Progenitor cell of endocrine pancreas (in vitro differentiated cells): ENCODE measurements around the gene ADD1. TPM values are rescaled to one million over a fixed set of nuclear protein-coding genes. Genes with fewer than 3 reads are reported as not detected.

Experiments used
- DNase-seq: peaks from one replicate; pipeline ENCODE4 v3.0.0; 2021; ENCODE audit warnings: low spot score; ENCODE audit not compliant: unreplicated experiment
- H3K27ac Mint-ChIP-seq: 2 replicates; pipeline ENCODE4 v1.8.0; 2021; ENCODE audit warnings: mild to moderate bottlenecking, moderate library complexity, mixed read lengths
- H3K27me3 Mint-ChIP-seq: 2 replicates; pipeline ENCODE4 v1.8.0; 2021; ENCODE audit warnings: mixed read lengths
- H3K36me3 Mint-ChIP-seq: 2 replicates; pipeline ENCODE4 v1.8.0; 2022; ENCODE audit warnings: mixed read lengths; ENCODE audit not compliant: insufficient read depth
- H3K4me1 Mint-ChIP-seq: 2 replicates; pipeline ENCODE4 v1.8.0; 2021; ENCODE audit warnings: low read depth, mixed read lengths
- H3K4me3 Mint-ChIP-seq: 2 replicates; pipeline ENCODE4 v1.8.0; 2021; ENCODE audit warnings: low read depth, mild to moderate bottlenecking, moderate library complexity, mixed read lengths
- H3K9me3 Mint-ChIP-seq: 2 replicates; pipeline ENCODE4 v1.8.0; 2021; ENCODE audit warnings: low read depth, mixed read lengths
- CTCF ChIP-seq: fragments of 200-600 bp; sonication (generic); IDR thresholded peaks from one replicate; pipeline ENCODE4 v1.5.0; 2021; ENCODE audit warnings: antibody characterized with exemption, mild to moderate bottlenecking; ENCODE audit not compliant: unreplicated experiment
- total RNA-seq: library from RNA; stranded (reverse); gene quantifications from 2 replicates; pipeline ENCODE4 v1.2.1, GENCODE V29; 2021

Gene ADD1
- total RNA-seq, 1 donor from 2014 or later = 271 TPM

GRCh38 chr4:2808001-2808400 lies 35.6 kb upstream of the ADD1 start:
- DNase-seq = no peak
- Mint-ChIP-seq H3K4me3 (no peak overlapping the region), H3K27me3 (peaks cover 3% of the 10 kb centered on the region), H3K27ac (no peak overlapping the region), H3K4me1 (peaks cover 5% of the 10 kb centered on the region), H3K36me3 (no peaks in the 10 kb centered on the region), H3K9me3 (no peaks in the 10 kb centered on the region)
- TF ChIP-seq CTCF = no peak

- Mint-ChIP-seq H3K9me3 (no peaks in the 10 kb centered on the region), H3K4me1 (peaks cover 5% of the 10 kb centered on the region), H3K27ac (no peak overlapping the region), H3K4me3 (no peak overlapping the region), H3K27me3 (peaks cover 3% of the 10 kb centered on the region), H3K36me3 (no peaks in the 10 kb centered on the region)
- DNase-seq = no peak
- no peak for TF ChIP-seq CTCF
Observed at GRCh38 chr4:2809610-2810180, 33.9 kb upstream of the ADD1 start.

- no peak overlapping the region for H3K4me3 Mint-ChIP-seq
- peaks cover 3% of the 10 kb centered on the region for H3K27me3 Mint-ChIP-seq
- H3K27ac Mint-ChIP-seq = no peak overlapping the region
- H3K9me3 Mint-ChIP-seq = no peaks in the 10 kb centered on the region
- H3K4me1 Mint-ChIP-seq = peaks cover 5% of the 10 kb centered on the region
- no peaks in the 10 kb centered on the region for H3K36me3 Mint-ChIP-seq
- DNase-seq = no peak
- no peak for TF ChIP-seq CTCF
Observed at GRCh38 chr4:2810388-2810787, 33.3 kb upstream of the ADD1 start.

GRCh38 chr4:2811830-2812611 lies 31.6 kb upstream of the ADD1 start:
- Mint-ChIP-seq H3K4me3 (no peak overlapping the region), H3K36me3 (peaks cover 6% of the 10 kb centered on the region), H3K9me3 (peaks cover 8% of the 10 kb centered on the region), H3K27ac (no peak overlapping the region), H3K27me3 (peaks cover 6% of the 10 kb centered on the region), H3K4me1 (peaks cover 7% of the 10 kb centered on the region)
- TF ChIP-seq CTCF = no peak
- DNase-seq = no peak

GRCh38 chr4:2812612-2813354 lies 30.9 kb upstream of the ADD1 start:
- Mint-ChIP-seq H3K36me3 (peaks cover 6% of the 10 kb centered on the region), H3K4me1 (peaks cover 7% of the 10 kb centered on the region), H3K27me3 (peaks cover 3% of the 10 kb centered on the region), H3K27ac (no peak overlapping the region), H3K4me3 (no peak overlapping the region), H3K9me3 (peaks cover 10% of the 10 kb centered on the region)
- DNase-seq = no peak
- TF ChIP-seq CTCF = no peak
